A549 (cell line): ENCODE data around the gene GATAD2A.

ENCODE experiments used
- BCL3 ChIP-seq: fragments of >200 bp; sonication (Bioruptor Twin); formaldehyde crosslinking; IDR thresholded peaks from 3 replicates; pipeline ENCODE4 v1.6.1; 2016
- ELK1 ChIP-seq: fragments of 150-350 bp; IDR thresholded peaks from 2 replicates; pipeline ENCODE4 v1.6.1; 2014; ENCODE audit warnings: low read depth, mild to moderate bottlenecking, low read length
- EP300 ChIP-seq, 2 experiments: fragments of >200 bp; sonication (Bioruptor Twin); formaldehyde crosslinking; IDR thresholded peaks; 2 replicates in 1 of 2; 3 replicates in 1 of 2; pipeline ENCODE4 v1.6.1; 2016 to 2017
- ESRRA ChIP-seq: fragments of 150-350 bp; IDR thresholded peaks from 2 replicates; pipeline ENCODE4 v1.6.1; 2014; ENCODE audit warnings: mild to moderate bottlenecking, low read length, borderline replicate concordance
- HMGXB4 ChIP-seq: fragments of 250-450 bp; sonication (Bioruptor Pico); IDR thresholded peaks from 2 replicates; pipeline ENCODE4 v1.5.0; 2021; ENCODE audit warnings: mild to moderate bottlenecking, moderate library complexity, borderline replicate concordance
- HOXA7 ChIP-seq: fragments of 250-450 bp; sonication (Bioruptor Pico); IDR thresholded peaks from 2 replicates; pipeline ENCODE4 v1.5.0; 2020; ENCODE audit warnings: mild to moderate bottlenecking, moderate library complexity
- KDM5A ChIP-seq: fragments of 200-600 bp; sonication (generic); IDR thresholded peaks from 2 replicates; pipeline ENCODE4 v1.6.1; 2016; ENCODE audit warnings: antibody characterized with exemption, mild to moderate bottlenecking
- POLR2A ChIP-seq: IDR thresholded peaks from 2 replicates; pipeline ENCODE4 v1.6.1; 2012; ENCODE audit warnings: mild to moderate bottlenecking, low read length
- RAD21 ChIP-seq, 2 experiments: fragments of >200 bp in 1 of 2; sonication (Bioruptor Twin) in 1 of 2; formaldehyde crosslinking in 1 of 2; IDR thresholded peaks in 1 of 2; conservative IDR thresholded peaks in 1 of 2; 2 replicates in 1 of 2; 3 replicates in 1 of 2; pipeline ENCODE4 v1.6.1; 2012 to 2018; ENCODE audit warnings: inconsistent platforms in 1 of 2
- SREBF2 ChIP-seq: fragments of 450-650 bp; IDR thresholded peaks from 2 replicates; pipeline ENCODE4 v1.6.1; 2014; ENCODE audit warnings: mild to moderate bottlenecking, moderate library complexity
- TF ChIP-seq, protein P1 (sequence below): fragments of >200 bp; sonication (Bioruptor Twin); formaldehyde crosslinking; IDR thresholded peaks from 3 replicates; pipeline ENCODE4 v1.5.1; 2016

DNA sequence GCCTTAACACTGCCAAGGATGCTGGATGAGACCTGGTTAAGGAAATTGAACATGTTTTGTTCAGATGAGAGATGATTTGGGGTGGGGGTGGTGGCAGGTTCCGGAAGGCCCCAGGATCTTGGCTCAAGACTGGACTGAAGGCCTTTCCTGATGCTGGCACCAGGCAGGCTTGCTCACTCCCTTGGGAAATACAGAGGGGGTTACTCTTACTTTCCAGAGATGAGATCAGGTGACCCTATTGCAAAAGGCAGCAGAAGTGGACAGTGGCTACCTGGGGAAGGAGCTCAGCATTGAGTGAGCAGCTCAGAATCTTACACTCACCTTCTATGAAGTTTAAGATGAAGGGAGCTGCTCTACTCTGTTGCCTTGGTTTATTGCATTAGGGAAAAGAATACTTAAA lies 10.8 kb downstream of the GATAD2A start:
- TF ChIP-seq EP300 (IDR thresholded peaks at IDR 0.05): no peak
- TF ChIP-seq POLR2A: no peak
- no peak for TF ChIP-seq HOXA7 (CRISPR knock-in tag)
- TF ChIP-seq, protein P1, sequence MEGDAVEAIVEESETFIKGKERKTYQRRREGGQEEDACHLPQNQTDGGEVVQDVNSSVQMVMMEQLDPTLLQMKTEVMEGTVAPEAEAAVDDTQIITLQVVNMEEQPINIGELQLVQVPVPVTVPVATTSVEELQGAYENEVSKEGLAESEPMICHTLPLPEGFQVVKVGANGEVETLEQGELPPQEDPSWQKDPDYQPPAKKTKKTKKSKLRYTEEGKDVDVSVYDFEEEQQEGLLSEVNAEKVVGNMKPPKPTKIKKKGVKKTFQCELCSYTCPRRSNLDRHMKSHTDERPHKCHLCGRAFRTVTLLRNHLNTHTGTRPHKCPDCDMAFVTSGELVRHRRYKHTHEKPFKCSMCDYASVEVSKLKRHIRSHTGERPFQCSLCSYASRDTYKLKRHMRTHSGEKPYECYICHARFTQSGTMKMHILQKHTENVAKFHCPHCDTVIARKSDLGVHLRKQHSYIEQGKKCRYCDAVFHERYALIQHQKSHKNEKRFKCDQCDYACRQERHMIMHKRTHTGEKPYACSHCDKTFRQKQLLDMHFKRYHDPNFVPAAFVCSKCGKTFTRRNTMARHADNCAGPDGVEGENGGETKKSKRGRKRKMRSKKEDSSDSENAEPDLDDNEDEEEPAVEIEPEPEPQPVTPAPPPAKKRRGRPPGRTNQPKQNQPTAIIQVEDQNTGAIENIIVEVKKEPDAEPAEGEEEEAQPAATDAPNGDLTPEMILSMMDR: no peak
- TF ChIP-seq ESRRA: no peak
- no peak for TF ChIP-seq RAD21 (conservative IDR thresholded peaks at IDR 0.05 in 1 of 2, IDR thresholded peaks at IDR 0.05 in 1 of 2)
- no peak for TF ChIP-seq ELK1
- TF ChIP-seq BCL3: no peak
- TF ChIP-seq HMGXB4 (CRISPR knock-in tag): no peak
- no peak for TF ChIP-seq KDM5A
- no peak for TF ChIP-seq SREBF2
